Peyer's patch (tissue), 4 donors: ENCODE results near the gene ADRM1.

ENCODE experiments used
- POLR2A ChIP-seq, 2 donors: fragments of 450-650 bp; IDR thresholded peaks; one replicate each; pipeline ENCODE4 v1.5.1; 2017; ENCODE audit warnings: antibody characterized with exemption in 2 of 2, mild to moderate bottlenecking in 2 of 2, moderate library complexity in 2 of 2
- TF ChIP-seq, protein P1 (sequence below), 6 experiments: fragments of 450-650 bp in 4 of 6; fragments of 200-600 bp in 2 of 6; sonication (generic) in 1 of 6; IDR thresholded peaks; one replicate each; pipeline ENCODE4 v1.5.1; 2017 to 2019; ENCODE audit warnings: antibody characterized with exemption in 6 of 6, mild to moderate bottlenecking in 3 of 6, moderate library complexity in 1 of 6

DNA sequence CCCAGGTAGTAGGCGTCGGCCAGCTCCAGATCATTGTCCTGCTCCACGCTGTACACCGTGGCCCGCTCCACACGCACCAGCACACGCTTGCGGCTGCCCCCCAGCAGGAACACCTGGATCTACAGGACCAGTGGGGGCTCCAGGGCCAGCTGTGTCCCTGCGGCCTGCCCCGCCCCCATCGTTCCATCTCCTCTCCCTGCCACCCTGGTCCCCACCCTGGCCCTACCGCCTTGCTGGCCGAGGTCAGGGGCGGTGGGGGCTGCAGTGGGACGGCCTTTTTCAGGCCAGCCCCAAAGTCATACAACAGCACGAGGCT is 9.8 kb downstream of the ADRM1 start:
- TF ChIP-seq, protein P1, sequence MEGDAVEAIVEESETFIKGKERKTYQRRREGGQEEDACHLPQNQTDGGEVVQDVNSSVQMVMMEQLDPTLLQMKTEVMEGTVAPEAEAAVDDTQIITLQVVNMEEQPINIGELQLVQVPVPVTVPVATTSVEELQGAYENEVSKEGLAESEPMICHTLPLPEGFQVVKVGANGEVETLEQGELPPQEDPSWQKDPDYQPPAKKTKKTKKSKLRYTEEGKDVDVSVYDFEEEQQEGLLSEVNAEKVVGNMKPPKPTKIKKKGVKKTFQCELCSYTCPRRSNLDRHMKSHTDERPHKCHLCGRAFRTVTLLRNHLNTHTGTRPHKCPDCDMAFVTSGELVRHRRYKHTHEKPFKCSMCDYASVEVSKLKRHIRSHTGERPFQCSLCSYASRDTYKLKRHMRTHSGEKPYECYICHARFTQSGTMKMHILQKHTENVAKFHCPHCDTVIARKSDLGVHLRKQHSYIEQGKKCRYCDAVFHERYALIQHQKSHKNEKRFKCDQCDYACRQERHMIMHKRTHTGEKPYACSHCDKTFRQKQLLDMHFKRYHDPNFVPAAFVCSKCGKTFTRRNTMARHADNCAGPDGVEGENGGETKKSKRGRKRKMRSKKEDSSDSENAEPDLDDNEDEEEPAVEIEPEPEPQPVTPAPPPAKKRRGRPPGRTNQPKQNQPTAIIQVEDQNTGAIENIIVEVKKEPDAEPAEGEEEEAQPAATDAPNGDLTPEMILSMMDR (IDR thresholded peaks at IDR 0.05), result no peak
- TF ChIP-seq POLR2A (IDR thresholded peaks at IDR 0.05), result no peak
